ENCODE results near the gene LRMDA.

DNA sequence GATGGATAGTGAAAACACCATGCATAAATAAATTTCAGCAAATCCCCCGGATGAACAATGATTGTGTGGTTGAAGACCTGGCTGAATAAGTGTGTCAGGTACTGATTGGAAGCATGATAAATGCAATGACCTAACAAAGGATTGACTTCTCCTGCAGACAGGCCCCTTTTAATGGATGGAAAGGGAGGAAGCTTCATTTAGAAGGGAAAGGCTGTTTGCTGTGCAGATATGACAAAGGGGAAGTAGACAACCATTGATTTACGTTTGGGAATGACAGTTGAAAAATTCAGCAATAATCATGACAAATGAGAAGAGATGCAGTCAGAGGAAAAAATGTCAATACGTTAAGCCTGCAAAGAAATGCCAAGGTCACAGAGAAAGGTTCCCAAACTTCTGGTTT is 503.8 kb downstream of the LRMDA start:
- TF ChIP-seq, protein P1, sequence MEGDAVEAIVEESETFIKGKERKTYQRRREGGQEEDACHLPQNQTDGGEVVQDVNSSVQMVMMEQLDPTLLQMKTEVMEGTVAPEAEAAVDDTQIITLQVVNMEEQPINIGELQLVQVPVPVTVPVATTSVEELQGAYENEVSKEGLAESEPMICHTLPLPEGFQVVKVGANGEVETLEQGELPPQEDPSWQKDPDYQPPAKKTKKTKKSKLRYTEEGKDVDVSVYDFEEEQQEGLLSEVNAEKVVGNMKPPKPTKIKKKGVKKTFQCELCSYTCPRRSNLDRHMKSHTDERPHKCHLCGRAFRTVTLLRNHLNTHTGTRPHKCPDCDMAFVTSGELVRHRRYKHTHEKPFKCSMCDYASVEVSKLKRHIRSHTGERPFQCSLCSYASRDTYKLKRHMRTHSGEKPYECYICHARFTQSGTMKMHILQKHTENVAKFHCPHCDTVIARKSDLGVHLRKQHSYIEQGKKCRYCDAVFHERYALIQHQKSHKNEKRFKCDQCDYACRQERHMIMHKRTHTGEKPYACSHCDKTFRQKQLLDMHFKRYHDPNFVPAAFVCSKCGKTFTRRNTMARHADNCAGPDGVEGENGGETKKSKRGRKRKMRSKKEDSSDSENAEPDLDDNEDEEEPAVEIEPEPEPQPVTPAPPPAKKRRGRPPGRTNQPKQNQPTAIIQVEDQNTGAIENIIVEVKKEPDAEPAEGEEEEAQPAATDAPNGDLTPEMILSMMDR (IDR thresholded peaks at IDR 0.05): no peak
- TF ChIP-seq EZH2 (IDR thresholded peaks at IDR 0.05; ENCODE audit: borderline replicate concordance, insufficient read depth, low read depth, low read length, poor library complexity, severe bottlenecking): no peak
